ENCODE data around the gene SAE1.
"Not testable (repeated sequence)": the region's sequence is repeated elsewhere in the genome, so short reads cannot be mapped to it uniquely, and the experiment has no call there.

The SAE1 gene

DNA sequence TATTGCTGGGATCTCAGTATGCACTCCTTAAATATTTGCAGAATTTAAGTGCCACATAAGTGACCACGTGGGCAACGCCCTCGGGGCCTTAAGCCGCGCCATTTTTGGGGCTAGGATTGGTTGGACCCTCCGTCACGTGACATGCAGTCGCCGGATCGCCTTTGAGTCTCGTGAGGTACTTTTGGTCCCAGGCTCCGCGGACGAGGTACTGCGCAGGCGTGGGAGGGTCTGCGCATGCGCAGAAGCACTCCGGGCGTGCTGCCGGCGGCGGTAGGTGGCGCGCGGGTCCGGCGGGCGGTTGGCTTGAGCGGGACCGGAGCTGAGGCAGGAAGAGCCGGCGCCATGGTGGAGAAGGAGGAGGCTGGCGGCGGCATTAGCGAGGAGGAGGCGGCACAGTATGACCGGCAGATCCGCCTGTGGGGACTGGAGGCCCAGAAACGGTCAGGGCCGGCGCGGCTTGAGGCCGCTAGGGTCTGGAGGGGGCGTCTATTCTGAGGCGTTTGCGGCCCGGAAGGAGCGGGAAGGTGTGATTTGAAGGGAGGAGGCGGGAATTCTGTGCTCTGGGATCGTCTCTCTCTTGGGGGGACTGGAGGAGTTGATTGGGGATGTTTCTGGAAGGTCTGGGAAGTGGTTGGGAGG lies at the start of gene SAE1:
SAE1 (plus strand) TSS at position 247 of the 639 bp plus-strand sequence; CDS start at position 343, 96 bp downstream.
- DNase-seq = peak; percentile 100

GRCh38 chr19:47081095-47081494 lies 49.5 kb upstream of the SAE1 start:
- DNase-seq = no peak

DNA sequence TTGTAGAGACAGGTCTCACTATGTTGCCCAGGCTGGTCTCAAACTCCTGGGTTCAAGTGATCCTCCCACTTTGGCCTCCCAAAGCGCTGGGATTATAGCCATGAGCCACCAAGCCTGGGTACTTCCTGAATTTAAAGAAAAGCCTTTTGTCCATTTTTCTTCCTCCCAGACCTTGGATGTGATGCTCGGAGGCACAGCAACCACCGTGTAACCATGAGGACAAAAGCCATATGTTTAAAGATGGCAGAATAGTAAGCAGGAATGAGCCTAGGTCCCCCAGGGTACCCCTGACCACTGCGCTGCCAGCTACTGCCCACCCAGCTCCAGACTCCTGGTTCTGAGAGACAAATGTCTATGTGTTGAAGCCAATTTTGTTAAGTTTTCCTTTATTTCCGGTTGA lies 48.1 kb upstream of the SAE1 start:
- no peak for DNase-seq

DNA sequence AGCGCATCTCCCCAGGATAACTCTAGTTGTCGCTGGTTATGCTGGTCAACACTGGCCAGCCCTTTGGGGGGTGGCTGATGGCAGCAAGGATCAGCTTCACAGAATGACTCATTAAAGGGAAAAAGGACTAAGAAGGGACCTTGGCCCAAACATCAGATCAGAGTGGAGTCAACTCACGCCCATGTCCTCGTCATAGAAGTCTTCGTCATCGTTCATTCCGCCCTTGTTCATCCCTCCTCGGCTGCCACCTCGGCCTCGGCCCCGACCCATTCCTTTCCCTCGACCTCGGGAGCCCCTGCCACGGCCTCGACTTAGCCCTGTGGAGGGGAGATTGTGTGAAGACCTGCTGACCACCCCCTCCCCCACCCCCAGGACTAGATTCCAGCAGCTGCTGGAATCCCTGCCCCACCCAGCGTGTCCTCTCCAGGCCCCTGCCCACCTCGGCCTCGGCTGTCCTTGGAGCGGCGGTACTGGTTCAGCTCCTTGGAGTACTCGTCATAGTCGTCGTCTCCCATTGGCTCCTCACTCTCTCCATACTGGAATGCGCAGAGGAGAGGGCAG lies 45.7 kb upstream of the SAE1 start:
- no peak for DNase-seq

GRCh38 chr19:47086280-47086679 lies 44.4 kb upstream of the SAE1 start:
- no peak for DNase-seq

- DNase-seq = no peak
These were observed 40.8 kb upstream of the SAE1 start for GRCh38 chr19:47089767-47090350.

- DNase-seq = no peak
These were observed 37.4 kb upstream of the SAE1 start for GRCh38 chr19:47093254-47093653.

DNA sequence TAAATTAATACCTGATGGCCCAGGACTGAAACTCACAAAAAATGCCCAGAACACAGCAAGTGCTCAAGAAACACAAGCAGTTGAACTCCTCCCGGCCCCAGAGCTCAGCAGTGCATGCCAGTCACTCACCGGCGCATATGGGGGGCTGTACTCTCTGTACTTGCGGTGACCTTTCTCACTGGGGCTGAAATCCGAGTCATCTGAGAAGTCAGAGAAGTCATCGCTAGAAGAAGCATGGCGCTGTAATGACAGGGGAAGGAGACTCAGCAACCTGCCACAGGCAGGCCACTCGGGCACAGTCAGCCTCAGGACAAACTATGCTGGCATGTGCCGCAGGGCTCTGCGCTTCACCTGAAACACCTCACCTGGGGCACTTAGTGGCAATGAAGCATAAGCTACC lies 36.8 kb upstream of the SAE1 start:
- DNase-seq = no peak

DNA sequence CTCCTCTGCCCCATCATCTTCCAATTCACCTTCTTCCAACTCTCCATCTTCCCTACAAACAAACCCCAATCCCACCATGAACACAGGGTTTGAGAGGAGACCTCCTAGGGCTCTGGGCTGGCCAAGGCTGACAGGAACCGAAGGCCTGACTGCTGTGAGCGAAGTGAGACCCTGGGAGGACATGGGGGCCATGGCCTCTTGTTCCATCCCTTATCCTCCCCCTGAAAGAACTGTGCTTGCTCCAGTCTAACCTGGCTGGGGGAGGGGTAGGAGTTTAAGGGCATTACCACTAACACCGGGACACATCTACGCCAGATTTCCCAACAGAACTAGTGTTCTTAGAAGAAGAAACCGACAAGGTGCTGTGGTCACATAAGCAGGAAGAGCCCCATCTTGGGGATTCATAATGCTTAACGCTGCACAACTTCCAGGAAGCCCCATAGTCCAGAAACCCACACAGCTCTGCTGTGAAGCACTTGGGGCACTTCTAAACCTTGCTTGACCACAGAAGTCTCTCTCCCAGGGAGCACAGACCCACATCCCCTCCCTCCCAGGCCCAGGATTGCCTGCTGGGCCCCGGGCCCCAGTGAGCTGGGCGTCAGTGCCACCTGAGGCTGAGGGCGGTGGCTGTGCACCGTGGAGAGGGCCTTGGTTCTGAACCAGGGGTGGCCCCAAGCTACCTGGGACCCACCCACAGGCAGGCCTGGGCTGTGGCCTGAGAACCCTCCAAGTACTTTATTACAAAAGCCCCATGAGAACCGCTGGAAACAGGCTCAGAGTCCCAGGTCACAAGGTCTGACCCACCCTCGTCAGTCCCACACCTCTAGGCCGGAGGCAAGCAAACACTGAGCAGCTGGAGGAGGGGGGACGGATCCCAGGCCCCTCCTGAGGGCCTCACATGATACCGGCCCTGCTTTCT lies 35.8 kb upstream of the SAE1 start:
- DNase-seq = peak; percentile 68

- peak; percentile 77 for DNase-seq
These were observed 35.0 kb upstream of the SAE1 start for GRCh38 chr19:47095476-47096099.

DNA sequence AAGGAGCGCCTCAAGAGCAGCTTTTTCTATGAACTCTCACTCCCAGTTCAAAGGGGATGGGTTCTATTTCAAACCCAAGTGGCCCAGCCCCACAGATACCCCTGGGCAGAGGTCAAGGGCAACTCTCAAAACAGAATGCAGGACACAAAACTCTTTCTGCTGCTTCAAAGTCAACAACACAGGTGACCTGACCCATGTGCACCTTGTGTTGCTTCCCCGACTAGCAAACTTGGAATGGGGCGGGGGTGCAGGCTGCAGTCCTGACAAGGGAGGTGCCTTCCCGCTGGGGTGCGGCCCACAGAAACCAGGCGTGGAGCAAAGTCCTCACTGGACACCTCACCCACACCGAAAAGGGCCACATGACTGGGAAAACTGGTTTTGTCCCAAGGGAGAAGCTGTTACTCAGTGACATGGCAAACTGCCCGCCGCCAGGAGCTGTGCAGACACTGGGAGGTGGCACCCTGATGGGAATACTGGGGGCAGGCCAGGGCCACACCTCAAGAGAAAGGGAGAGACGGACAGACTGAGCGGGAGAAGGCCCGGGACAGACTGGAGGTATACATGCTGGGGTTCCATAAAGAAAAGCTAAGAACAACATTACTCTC lies 34.4 kb upstream of the SAE1 start:
- no peak for DNase-seq

- DNase-seq = no peak
These were observed 33.9 kb upstream of the SAE1 start for GRCh38 chr19:47096721-47097120.

- no peak for DNase-seq
These were observed 33.0 kb upstream of the SAE1 start for GRCh38 chr19:47097396-47098201.

DNA sequence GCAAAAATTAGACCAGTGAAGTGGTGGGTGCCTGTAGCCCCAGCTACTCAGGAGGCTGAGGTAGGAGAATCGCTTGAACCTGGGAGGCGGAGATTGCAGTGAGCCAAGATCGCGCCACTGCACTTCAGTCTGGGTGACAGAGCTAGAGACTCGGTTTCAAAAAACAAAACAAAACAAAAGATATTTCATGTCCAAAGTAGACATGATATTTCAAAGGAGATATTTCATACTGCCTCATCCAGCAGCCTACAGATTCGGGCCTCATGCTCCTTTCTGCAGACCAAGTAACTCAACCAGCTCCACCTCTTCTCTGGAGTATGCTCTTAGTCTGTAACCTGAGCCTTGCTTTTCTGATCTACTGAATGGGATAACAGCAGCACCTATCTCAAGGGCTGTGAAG lies 32.0 kb upstream of the SAE1 start:
- DNase-seq = no peak

DNA sequence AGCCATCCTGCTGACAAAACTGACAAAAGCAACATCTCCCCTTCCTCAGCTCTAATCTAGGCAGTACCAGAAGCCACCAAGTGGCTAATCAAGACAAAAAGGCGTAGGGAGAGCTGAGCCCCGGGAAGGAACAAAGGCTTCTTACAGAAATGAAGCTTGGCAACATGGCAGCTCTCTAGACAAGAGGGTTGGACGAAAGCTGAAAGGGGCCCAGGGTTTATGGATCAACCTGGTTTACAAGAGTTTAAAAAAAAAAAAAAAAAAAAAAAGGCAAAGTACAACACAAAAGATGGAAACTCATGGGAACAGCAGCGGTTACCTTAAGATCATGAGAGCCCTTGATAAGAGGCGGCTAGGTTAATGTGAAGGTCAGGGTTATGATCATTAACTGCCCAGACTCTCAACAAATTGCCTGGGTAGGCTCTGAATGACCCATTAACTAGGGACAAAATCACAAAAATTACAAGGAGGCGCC lies 31.0 kb upstream of the SAE1 start:
- DNase-seq = peak; percentile 47

DNA sequence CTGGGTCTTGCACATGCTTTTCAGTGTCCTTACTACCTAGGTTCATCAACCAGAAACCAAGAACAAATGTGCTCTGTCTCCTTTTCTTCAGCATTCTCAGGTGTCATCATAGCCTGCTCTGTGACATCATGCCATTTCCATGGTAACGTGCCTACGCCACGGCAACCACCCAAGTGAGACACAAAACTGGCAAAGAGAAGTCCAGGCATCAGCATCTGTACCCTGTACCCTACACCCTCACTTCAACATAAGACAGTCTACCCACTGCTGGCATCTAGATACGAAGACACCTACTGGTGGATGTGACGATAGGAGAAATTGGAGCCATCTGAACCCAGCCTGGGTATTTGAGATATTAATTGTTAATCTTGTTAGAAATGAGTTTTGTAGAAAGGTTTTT lies 30.3 kb upstream of the SAE1 start:
- peak; percentile 23 for DNase-seq

DNA sequence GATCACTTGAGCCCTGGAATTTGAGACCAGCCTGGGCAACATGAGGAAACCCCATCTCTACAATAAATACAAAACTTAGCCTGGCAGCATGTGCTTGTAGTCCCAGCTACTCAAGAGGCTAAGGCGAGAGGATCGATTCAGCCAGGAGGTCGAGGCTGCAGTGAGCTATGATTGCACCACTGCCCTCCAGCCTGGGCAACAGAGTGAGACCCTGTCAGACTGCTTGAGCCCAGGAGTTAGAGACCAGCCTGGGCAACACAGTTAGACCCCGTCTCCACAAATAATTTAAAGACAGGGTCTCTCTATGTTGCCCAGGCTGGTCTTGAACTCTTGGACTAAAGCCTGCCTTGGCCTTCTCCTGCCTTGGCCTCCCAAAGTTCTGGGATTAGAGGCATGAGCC lies 29.5 kb upstream of the SAE1 start:
- DNase-seq = not testable (repeated sequence)

DNA sequence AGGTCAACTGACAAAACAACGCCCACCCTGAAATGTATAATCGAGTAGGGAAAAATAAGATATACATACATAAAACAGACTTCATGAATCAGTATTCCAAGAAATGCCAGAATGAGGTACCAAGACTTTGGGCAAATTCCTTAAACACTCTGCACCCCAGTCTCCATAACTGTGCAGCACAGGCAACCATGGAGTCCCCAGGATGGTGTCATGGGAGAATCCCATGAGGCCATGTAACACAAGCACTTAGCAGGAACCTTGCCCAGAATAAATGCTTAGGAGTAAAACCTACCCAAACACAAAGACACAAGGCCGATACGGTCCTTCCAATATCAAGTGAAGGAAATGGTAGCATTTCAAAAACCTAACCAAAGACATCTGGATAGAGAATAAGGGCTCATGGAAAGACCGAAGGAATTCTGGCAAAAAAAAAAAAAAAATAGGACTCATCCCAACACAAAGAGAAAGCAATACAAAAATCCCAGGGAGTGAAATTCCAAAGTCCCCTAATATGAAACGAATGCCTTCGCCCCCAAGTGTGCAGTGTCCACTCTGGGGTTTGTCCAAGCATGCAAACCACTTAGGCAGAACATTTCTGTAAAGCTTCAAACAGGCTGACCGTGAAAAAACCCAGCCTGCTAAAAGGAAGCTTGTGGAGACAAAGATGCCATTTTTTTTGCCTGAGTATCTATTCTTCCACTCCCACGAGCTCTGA lies 28.1 kb upstream of the SAE1 start:
- DNase-seq = no peak

- DNase-seq = no peak
These were observed 26.0 kb upstream of the SAE1 start for GRCh38 chr19:47104680-47105079.

- no peak for DNase-seq
These were observed 24.8 kb upstream of the SAE1 start for GRCh38 chr19:47105874-47106273.

DNA sequence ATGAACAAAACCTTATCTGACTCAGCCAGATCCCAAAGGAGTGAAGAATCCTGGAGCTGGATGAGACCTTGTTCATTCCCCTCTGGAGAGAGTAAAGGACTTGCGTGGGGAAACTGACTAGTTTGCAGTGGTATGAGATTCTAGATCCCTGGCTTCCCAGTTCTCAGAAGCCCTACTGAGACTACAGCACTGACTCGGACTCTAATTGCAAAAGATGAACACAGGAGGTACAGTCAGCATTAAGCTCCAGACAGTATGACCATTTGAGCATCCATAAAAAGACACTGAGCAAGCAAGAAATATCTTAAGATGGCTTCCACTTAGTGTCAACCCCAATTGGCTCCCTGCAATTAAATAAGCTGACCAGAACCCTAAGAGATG lies 23.8 kb upstream of the SAE1 start:
- DNase-seq = peak; percentile 61

Data from hematopoietic multipotent progenitor cell treated with erythropoietin and hydrocortisone succinate and interleukin-3 and kit ligand, for 6 days (in vitro differentiated cells).